GM12801 (cell line): ENCODE results near the gene PDXP.

Experiments
- CTCF ChIP-seq: IDR thresholded peaks from one replicate; pipeline ENCODE4 v1.5.1; 2011; ENCODE audit warnings: control low read depth; ENCODE audit not compliant: insufficient read length; ENCODE audit errors: extremely low read depth

The PDXP gene

DNA sequence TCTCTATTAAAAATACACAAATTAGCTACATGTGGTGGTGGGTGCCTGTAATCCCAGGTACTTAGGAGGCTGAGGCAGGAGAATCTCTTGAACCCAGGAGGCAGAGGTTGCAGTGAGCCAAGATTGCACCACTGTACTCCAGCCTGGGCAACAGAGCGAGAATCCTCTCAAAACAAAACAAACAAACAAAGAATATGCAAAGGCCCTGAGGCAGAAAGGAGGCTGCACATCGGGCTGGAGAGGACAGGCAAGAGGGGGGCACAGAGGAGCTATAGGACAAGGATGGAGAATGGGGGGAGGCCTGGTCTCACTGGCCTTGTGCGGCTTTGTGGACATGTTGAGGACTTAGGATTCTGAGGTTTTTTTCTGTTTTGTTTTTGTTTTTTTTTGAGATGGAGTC lies 46.7 kb downstream of the PDXP start:
- no peak for TF ChIP-seq CTCF

GRCh38 chr22:37708580-37709444 lies 50.3 kb downstream of the PDXP start:
- TF ChIP-seq CTCF = no peak

DNA sequence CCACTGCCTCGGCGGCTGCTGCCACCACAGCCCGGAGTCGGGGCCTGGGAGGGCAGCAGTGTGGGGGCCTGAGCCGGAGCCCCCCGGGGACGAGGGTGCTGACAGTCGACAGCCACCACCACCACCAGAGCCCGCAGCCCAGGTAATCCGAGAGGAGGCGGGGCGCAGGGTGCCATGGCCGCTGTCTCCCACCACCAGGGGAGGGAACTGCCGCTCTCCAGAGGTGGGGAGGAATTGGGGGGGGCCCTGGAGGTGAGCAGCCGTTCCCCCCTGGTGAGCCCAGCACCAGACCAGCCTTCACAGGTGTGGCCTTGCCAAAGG lies 50.9 kb downstream of the PDXP start:
- no peak for TF ChIP-seq CTCF

GRCh38 chr22:37710675-37711074 lies 52.2 kb downstream of the PDXP start:
- TF ChIP-seq CTCF = no peak

DNA sequence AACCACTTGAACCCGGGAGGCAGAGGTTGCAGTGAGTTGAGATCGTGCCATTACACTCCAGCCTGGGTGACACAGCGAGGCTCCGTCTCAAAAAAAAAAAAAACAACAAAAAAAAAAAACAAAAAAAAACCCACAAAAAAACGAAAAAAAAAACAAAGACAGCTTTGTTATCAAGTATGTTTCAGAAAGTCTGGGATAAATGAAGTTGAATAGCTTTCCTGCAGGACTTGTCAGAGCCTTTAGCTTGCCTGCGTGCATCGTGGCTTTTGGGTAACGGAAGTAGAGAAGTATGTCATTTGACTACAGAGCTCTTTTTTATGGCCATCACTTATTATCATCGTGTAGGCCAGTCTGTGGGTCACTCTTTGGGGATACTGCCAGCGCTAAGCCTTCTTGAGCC lies 53.0 kb downstream of the PDXP start:
- TF ChIP-seq CTCF = no peak

DNA sequence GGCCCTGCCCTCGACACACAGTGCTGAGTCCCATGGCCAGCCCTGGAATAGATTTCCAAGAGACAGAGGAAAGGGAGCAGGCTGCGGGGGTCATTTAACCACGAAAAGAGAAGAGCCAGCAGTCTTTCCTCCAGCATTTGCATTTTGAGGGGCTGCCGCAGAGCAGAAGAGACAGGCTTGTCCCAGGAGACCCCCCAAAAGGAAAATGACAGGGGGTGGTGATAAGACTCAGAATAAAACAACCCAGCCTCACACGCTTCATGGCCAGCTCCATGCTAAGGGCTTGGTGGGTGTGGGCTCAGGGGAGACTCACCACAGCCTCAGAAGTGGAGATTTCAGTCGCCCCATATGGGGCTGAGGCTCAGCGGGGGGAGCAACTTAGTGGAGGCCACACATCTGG lies 55.2 kb downstream of the PDXP start:
- no peak for TF ChIP-seq CTCF

- TF ChIP-seq CTCF = no peak
Observed at GRCh38 chr22:37714634-37715033, 56.1 kb downstream of the PDXP start.

GRCh38 chr22:37715760-37716159 lies 57.2 kb downstream of the PDXP start:
- TF ChIP-seq CTCF = no peak
